ENCODE results near the gene IGSF9B. TPM values are rescaled to one million over a fixed set of nuclear protein-coding genes. Genes with fewer than 3 reads are reported as not detected.

The IGSF9B gene
- total RNA-seq, 4 donors from 2014 or later, result 6.6 to 15.0 (median 9.5) TPM

DNA sequence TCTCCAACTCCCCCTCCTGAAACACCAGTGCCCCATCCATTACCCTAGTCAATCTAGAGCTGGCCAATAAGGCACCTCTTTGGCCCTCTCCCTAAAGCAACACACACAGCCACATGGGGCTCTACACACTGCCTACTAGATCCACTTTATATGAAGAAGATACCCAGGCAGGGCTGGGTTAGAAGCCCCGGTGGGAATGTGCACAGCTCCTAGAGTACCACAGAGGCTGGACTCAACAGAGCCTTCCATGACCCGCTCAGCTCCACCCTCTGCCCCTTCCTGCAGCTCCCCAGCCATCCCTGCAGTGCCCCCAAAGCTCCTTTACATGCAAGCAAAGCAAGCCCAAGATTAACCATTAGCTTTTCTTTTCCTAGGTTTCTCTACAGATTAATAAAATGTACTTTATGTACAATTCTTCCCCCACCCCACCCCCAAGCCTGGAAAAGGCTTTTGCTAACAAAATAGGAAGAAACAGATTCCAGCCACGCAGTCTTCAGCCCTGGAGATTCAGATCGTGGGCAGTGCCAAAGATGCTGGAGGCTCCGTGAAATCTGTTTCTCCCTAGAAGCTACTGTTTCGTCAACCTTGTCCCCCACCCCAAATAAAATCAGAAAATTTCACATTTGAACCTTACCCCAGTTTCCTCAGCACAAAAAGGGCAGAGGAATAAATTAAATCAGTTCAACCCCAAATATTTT lies 51.8 kb downstream of the IGSF9B start:
- H3K27me3 ChIP-seq, result no peaks in the 10 kb centered on the region
- no peak overlapping the region for H3K27ac ChIP-seq
- DNase-seq (ENCODE audit: low spot score in 2 of 2), result peak in 1 of 2 donors; percentile 35
- H3K4me1 ChIP-seq, result no peaks in the 10 kb centered on the region
- no peaks in the 10 kb centered on the region for H3K9me3 ChIP-seq
- H3K4me3 ChIP-seq, result no peak overlapping the region
- H3K36me3 ChIP-seq, result no peaks in the 10 kb centered on the region
- TF ChIP-seq, protein P1, sequence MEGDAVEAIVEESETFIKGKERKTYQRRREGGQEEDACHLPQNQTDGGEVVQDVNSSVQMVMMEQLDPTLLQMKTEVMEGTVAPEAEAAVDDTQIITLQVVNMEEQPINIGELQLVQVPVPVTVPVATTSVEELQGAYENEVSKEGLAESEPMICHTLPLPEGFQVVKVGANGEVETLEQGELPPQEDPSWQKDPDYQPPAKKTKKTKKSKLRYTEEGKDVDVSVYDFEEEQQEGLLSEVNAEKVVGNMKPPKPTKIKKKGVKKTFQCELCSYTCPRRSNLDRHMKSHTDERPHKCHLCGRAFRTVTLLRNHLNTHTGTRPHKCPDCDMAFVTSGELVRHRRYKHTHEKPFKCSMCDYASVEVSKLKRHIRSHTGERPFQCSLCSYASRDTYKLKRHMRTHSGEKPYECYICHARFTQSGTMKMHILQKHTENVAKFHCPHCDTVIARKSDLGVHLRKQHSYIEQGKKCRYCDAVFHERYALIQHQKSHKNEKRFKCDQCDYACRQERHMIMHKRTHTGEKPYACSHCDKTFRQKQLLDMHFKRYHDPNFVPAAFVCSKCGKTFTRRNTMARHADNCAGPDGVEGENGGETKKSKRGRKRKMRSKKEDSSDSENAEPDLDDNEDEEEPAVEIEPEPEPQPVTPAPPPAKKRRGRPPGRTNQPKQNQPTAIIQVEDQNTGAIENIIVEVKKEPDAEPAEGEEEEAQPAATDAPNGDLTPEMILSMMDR (IDR thresholded peaks at IDR 0.05), result no peak
- TF ChIP-seq POLR2AphosphoS5 (IDR thresholded peaks at IDR 0.05), result no peak
- TF ChIP-seq EP300 (IDR thresholded peaks at IDR 0.05), result no peak
- TF ChIP-seq POLR2A (IDR thresholded peaks at IDR 0.05), result no peak
- WGBS, result 88% methylated on average over 6 of the region's 6 CpGs

DNA sequence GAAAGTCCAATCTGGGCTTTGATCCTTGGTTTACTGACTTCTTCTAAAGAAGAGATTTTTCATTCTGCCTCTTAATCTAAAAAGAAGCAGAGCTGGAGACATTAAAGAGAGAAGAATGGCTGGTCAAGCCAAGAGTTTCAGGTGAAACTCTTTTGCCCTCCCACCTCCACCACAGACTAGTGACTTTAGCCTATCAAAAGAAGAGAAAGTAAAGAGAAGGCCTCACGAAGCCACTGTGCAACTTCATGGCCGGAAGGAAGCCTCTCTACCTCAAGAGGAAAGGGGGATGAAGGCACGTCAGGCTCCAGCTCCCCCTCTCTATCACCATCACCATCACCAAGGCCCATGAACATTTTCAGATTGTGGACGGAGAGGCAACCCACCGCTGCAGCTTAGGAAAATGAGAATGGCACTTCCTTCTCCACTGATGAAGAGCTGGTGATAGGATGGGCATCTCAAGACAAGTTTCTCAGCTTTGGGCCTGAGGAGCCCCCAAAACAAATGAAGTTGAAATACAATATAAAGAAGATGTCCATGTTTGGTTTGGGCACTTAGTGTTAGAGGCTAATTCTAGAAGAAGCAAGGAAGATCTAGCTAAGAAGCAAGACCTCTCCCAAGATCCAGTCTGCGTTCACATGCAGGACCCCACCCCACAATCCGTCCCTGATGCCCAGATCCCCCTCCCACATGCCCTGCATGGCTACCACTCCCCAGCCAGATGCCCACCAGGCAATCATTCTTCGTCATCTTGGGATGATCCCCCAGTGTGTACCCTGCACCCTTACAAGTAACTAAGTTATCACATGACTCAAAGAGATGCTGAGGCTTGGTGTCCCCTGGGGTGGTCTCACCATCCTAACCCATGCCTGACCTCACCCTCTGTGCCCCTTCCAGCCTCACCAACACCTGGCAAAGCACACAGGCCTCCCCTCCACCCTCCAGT lies 52.6 kb downstream of the IGSF9B start:
- Histone ChIP-seq H3K27me3 (no peaks in the 10 kb centered on the region), H3K4me3 (no peak overlapping the region), H3K36me3 (no peaks in the 10 kb centered on the region), H3K4me1 (no peaks in the 10 kb centered on the region), H3K9me3 (no peaks in the 10 kb centered on the region), H3K27ac (no peak overlapping the region)
- TF ChIP-seq EP300 (IDR thresholded peaks at IDR 0.05), result no peak
- TF ChIP-seq POLR2A (IDR thresholded peaks at IDR 0.05), result no peak
- TF ChIP-seq, protein P1 (IDR thresholded peaks at IDR 0.05), result no peak
- TF ChIP-seq POLR2AphosphoS5 (IDR thresholded peaks at IDR 0.05), result no peak
- DNase-seq (ENCODE audit: low spot score in 2 of 2), result peak; percentile 20 to 57
- 81% methylated on average over 8 of the region's 8 CpGs for WGBS

DNA sequence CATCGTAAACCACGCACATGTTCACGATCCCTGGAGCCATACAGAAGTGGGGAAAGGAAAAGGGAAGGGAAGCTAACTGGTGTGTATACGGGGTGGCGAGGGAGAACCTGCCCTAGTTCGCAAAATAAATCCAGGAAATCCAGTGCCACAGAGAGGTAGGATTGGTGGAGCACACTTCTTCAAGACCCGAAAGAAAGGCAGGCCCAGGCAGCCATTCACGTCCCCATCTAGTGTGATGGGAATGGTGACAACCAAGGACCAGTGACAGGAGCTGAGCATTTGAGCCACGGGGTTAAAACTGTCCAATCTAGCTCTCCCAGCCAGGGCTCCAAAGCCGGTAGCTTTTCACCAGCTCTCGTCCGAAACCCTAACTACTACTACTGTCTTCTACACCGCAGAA lies 53.7 kb downstream of the IGSF9B start:
- Histone ChIP-seq H3K4me1 (no peaks in the 10 kb centered on the region), H3K27me3 (no peaks in the 10 kb centered on the region), H3K9me3 (no peaks in the 10 kb centered on the region), H3K27ac (no peak overlapping the region), H3K4me3 (no peak overlapping the region), H3K36me3 (no peaks in the 10 kb centered on the region)
- peak; percentile 22 to 45 for DNase-seq (ENCODE audit: low spot score in 2 of 2)
- TF ChIP-seq POLR2AphosphoS5 (IDR thresholded peaks at IDR 0.05), result no peak
- no peak for TF ChIP-seq POLR2A (IDR thresholded peaks at IDR 0.05)
- TF ChIP-seq, protein P1 (IDR thresholded peaks at IDR 0.05), result no peak
- no peak for TF ChIP-seq EP300 (IDR thresholded peaks at IDR 0.05)
- 88% methylated on average over 13 of the region's 13 CpGs for WGBS

DNA sequence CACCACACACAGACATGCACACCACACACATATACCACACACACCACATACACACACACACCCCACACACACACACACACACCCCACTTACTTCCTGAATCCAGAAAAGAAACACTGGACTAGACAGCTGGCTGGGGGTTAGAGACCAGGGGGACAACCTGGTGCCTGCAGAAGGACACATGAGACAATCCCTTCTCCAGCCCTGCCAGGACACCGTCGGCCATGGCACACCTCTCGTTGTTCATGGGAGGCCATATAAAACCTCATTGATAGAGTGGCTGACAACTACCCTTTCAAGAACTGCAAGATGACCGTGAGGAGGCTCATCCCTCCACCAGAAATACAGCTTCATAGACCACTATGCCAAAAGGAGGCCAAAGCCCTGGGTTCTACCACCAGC lies 54.3 kb downstream of the IGSF9B start:
- H3K4me3 ChIP-seq, result no peak overlapping the region
- WGBS, result 93% methylated on average over 4 of the region's 4 CpGs
- TF ChIP-seq EP300 (IDR thresholded peaks at IDR 0.05), result no peak
- TF ChIP-seq, protein P1 (IDR thresholded peaks at IDR 0.05), result no peak
- TF ChIP-seq POLR2A (IDR thresholded peaks at IDR 0.05), result no peak
- TF ChIP-seq POLR2AphosphoS5 (IDR thresholded peaks at IDR 0.05), result no peak

DNA sequence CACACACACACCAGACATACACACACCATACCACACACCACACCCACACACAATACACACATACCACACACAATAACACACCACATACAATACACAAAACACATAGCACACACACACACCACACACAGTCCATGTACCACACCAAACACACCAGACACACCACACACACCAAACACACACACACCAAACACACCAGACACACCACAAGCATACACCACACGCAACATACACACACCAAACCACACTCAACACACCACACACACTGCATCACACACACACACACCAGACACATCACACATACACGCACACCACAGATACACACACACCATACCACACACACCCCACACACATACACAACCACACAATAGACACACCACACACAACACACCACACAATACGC lies 54.8 kb downstream of the IGSF9B start:
- 94% methylated on average over 3 of the region's 3 CpGs for WGBS
- Histone ChIP-seq H3K4me1 (no peaks in the 10 kb centered on the region), H3K36me3 (no peaks in the 10 kb centered on the region), H3K27ac (no peak overlapping the region), H3K27me3 (no peaks in the 10 kb centered on the region), H3K4me3 (no peak overlapping the region), H3K9me3 (no peaks in the 10 kb centered on the region)
- TF ChIP-seq POLR2AphosphoS5 (IDR thresholded peaks at IDR 0.05), result no peak
- TF ChIP-seq, protein P1 (IDR thresholded peaks at IDR 0.05), result no peak
- TF ChIP-seq EP300 (IDR thresholded peaks at IDR 0.05), result no peak
- no peak for TF ChIP-seq POLR2A (IDR thresholded peaks at IDR 0.05)
- DNase-seq (ENCODE audit: low spot score in 2 of 2), result peak in 1 of 2 donors; percentile 11

More for the DNA sequence above, 54.3 kb downstream of the IGSF9B start:
- DNase-seq (ENCODE audit: low spot score in 2 of 2), result peak; percentile 40 to 61
- no peak overlapping the region for H3K27ac ChIP-seq
- H3K4me1 ChIP-seq, result no peaks in the 10 kb centered on the region
- H3K9me3 ChIP-seq, result no peaks in the 10 kb centered on the region
- H3K36me3 ChIP-seq, result no peaks in the 10 kb centered on the region
- H3K27me3 ChIP-seq, result no peaks in the 10 kb centered on the region

Data from suprapubic skin (tissue), 4 donors.